CD4-positive, alpha-beta T cell treated with Interleukin-17A for 1 hour (primary cell): ENCODE results near the gene SASH1.
A peak's percentile ranks its signal among the peaks of the same experiment; 100 is the strongest.
"Not testable (repeated sequence)": the region's sequence is repeated elsewhere in the genome, so short reads cannot be mapped to it uniquely, and the experiment has no call there.

ENCODE experiments used
- DNase-seq: peaks from one replicate; pipeline ENCODE4 v3.0.0-alpha.2; 2020

SASH1 gene

DNA sequence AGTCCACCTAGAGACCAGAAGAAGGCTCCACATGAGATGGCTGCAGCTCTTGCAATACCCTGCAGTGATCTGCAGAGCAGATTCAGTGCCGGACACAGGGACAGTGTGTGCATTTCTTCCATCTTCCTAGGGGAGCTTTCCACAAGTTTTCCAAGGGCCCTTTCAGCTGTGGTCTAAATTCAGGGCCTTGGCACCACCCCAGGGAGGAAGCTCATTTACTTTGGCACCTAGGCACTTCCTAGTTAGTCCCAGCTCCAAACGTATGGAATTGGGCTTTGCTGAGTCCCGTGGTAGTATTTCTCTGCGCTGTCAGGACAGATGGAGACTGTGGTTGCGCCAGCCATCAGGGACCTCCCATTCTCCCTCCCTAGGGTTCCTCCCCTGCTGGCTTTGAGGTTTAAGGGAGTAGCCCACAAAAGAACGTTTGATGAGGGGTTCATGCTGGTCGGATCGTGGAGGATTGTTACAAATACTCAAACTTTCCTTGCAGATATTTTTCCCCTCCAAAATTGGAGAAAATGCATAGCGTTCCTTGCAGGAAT is 221.9 kb downstream of the SASH1 start:
- no peak for DNase-seq

DNA sequence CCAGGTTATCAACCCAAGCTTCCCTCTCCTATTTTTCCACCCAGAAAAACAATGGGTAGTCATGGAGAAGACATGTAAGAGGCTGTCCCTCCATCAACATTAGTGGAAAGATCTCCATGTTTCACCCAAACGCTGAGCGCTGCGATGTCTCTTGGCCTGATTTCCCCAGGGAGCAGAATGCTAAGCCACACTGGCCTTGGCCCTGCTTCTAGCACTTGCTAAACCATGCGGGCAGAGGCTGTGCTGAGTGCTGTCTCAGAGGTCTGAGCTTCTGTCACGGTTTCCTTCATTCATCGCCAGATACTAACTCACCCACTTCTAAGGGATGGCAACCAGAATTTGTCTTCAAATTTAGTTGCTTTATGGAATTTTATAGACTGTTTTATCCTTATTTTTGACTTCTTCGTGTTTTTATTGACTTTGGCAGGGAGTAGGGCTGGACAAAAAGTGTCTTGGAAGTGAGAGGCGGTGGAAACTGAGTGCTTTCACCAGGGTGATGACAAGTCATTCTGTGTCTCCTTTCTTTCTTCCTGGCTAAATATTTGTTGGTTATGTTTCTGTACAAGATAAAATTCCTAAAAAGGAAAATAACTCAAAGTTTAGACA is 222.8 kb downstream of the SASH1 start:
- no peak for DNase-seq

DNA sequence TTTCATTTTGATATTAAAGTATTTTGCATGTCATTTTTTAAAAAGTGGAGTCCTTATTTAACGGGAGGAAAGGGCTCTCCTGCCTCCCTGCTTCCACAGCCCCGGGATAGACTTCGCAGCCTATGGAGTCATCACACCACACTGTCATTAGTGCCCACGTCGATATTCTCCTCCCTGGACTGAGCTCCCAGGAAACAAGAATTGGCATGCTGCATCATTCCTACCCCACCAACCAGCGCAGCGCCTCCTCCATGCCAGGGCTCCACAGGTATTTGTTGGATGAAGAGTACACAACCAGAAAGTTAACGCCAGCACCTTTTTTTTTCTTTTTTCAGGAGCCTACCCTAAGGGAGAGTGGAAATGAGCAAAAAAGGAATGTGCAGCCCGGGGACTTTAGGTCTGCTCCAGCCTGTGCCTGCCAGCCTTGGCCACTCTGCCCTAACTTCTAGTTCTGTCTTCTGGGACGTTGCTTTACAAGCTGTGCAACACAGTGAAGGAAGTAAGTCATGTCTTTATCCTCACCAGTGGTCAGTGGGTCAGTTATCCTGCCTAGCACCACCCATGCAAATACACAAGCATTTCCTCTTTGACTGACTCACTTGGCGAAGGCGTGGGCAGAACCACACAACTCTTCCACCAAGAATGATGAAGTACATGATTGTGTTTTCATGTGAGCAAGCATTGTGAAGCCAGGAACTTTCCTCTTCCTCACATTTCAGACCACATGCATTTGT is 223.5 kb downstream of the SASH1 start:
- no peak for DNase-seq

DNA sequence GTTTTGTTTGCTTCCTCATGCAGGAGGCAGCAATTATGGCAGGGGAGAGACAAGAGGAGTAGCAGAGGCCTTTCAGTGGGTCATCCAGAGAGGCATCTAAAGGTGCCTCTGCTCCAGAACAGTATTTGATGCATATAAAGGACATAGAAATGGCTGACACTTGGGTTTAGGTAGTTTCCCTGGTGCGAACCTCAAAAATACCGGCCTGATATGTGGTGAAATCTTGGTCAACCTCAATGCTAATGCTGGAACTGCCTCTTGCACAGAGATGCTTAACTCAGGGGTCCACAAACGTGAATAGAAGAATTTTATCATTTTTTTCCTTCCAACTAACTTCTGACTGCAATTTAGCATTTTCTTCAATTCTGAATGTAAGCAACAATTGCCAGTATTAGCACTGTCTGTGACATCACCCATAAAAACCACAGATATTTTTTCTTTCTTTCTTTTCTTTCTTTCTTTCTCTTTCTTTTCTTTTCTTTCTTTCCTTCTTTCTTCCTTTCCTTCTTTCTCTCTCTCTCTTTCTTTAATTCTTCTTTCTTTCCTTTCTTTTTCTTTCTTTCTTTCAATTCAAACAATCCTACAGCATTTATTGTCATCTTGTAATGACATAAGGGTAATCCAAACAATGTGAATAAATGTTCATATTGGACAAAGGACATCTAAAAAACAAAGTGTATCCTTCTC is 224.2 kb downstream of the SASH1 start:
- peak; percentile 36 for DNase-seq

- DNase-seq: no peak
Measured at GRCh38 chr6:148570456-148570855, 227.8 kb downstream of the SASH1 start.

GRCh38 chr6:148572676-148573335 is 230.2 kb downstream of the SASH1 start:
- no peak for DNase-seq

GRCh38 chr6:148573922-148574321 is 231.3 kb downstream of the SASH1 start:
- no peak for DNase-seq

- peak; percentile 53 for DNase-seq
Measured at GRCh38 chr6:148577687-148578488, 235.2 kb downstream of the SASH1 start.

- DNase-seq: no peak
Measured at GRCh38 chr6:148578489-148578814, 235.8 kb downstream of the SASH1 start.

DNA sequence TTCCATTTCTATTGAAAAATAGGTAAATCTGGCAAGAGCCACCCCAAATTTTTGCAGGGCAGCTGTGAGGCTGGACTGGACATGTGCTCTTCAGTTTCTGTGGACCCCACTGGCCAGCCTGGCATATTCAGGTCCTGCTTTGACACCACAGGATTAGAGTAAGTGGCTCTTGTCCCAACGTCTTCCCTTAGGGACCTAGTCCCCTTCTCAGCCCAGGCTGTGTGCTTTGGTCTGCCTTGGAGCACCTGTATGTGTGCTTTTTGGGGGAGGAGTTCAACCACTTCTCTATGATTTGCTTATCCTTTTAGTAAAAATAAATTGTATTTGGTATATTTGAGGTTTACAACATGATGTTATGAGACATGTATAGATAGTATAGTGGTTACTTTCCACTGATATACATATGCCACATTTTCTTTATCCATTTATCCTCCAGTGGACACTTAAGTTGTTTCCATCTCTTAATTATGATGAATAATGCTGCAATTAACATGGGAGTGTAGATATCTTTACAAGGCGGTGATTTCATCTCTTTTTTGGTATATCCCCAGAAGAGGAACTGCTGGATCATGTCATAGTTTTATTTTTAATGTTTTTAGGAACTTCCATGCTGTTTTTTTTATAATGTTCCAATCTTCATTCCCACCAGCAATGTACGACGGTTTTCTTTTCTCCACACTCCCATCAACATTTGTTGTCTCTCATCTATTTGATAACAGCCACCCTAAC is 236.4 kb downstream of the SASH1 start:
- DNase-seq: no peak

DNA sequence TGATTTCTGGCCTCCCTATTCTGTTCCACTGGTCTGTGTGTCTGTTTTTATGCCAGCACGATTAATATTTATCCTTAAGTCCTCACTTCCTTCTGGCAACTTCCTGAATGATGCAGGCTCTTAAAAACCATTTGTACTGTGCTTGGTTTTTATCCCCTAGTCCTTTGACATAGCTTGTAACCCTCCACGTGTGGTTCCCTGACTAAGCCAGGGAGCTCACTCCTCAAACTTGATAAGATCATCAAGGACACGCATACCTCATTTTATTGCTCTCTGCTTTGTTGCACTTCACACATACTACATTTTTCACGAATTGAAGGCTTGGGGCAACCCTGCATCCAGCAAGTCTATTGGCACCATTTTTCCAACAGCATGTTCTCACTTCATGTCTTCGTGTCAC is 237.8 kb downstream of the SASH1 start:
- no peak for DNase-seq

DNA sequence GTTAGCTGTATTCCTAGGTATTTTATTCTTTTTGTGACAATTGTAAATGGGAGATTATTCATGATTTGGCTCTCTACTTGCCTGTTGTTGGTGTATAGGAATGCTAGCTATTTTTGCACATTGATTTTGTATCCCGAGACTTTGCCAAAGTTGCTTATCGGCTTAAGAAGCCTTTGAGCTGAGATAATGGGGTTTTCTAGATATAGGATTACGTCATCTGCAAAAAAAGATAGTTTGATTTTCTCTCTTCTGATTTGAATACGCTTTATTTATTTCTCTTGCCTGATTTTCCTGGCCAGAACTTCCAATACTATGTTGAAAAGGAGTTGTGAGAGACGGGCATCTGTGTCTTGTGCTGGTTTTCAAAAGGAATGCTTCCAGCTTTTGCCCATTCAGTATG is 241.0 kb downstream of the SASH1 start:
- no peak for DNase-seq

DNA sequence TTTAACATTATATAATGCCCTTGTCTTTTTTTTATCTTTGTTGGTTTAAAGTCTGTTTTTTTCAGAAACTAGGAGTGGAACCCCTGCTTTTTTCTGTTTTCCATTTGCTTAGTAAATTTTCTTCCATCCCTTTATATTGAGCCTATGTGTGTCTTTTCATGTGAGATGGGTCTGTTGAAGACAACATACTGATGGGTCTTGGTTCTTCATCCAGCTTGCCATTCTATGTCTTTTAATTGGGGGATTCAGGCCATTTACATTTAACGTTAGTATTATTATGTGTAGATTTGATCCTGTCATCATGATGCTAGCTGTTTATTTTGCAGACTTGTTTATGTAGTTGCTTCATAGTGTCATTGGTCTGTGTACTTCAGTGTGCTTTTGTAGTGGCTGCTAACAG is 243.0 kb downstream of the SASH1 start:
- DNase-seq: not testable (repeated sequence)

- no peak for DNase-seq
Measured at GRCh38 chr6:148590883-148591282, 248.2 kb downstream of the SASH1 start.

GRCh38 chr6:148591656-148592055 is 249.0 kb downstream of the SASH1 start:
- no peak for DNase-seq

DNA sequence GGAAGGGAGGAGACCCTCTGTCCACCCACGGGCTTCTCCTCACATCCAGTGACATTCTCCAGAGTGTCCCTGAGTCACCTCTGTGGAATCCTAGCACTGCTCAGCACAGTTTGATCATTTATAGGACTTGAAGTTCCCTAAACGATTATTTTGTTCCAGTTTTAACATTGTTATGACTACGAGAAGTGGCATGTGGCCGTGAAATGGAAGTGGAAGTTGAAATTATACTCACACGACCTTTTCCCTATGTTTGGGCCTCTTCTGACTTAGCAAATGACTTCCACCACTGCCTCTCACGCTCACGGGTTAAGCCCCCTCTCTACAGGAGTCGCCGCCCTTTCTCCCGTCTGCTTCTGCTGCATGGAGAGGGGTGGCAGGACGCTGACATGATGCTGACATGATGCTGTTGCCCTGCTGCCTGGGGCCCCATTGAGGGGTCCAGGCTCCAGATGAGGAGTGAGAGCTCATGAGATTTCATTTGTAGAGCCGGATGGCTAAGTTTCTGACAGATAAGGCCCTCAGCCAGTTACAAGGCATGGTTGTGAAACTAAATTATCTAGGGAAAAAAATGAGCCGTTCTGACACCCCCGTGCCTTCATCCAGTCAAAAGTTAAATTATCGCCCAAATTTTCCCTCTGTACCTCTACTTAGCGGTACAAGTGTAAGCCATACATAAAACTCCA is 250.6 kb downstream of the SASH1 start:
- DNase-seq: no peak

DNA sequence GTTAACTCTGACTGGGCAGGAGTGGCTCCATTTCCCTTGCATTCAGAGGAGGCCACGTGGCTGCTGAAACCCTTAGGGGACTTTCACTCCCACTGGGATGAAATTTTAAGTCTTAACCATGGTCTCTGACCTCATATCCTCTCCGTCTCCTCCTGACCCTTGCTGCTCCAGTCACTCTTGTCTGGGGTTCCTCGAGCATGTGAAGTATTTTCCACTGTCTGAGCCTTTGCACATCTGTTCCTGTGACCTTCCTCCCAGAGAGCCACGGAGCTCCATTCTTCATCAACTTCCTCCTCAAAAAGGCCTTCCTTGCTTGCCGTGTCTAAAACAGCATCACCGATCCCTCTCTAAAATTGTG is 251.2 kb downstream of the SASH1 start:
- no peak for DNase-seq

DNA sequence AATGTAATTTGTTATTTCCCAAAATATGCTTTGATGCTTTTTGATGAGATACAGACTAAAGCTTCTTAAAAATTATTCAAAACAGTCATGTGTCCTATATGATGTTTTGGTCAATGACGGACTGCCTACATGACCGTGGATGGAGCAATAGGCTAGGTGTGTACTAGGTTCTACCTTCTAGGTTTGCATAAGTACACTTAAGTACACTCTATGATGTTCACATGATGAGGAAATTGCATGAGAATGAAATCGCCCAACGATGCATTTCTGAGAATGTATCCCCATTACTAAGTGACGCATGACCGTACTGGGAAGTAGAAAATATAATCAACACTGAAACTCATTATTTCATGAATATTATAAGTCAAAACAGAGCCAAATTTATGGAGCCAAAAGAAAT is 252.9 kb downstream of the SASH1 start:
- DNase-seq: no peak

DNA sequence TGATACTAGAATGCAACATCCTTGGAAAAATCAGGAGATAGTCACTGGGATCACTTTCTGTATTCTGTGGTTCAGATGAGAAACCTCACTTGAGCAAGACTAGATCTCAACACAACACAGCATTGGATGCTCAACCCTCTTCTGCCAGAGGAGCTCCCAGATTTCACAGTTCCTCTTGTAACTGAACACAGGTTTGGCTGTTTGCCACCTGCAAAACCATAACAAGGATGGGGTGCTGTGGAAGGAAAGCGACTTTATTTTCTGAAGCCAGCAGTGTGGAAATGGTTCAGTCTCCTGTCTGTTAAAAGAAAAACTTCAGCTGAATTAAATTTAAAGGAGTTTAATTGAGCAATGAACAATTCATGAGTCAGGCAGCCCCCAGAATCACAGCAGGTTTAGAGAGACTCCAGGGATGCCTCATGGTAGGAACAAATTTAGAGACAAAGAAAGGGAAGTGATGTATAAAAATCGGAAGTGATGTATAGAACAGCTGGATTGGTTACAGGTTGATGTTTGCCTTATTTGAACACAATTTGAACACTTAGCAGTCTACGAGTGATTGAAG is 254.3 kb downstream of the SASH1 start:
- DNase-seq: no peak

- DNase-seq: no peak
Measured at GRCh38 chr6:148598724-148599123, 256.1 kb downstream of the SASH1 start.

GRCh38 chr6:148599967-148600426 is 257.4 kb downstream of the SASH1 start:
- no peak for DNase-seq
